OCI-LY1 (cell line): ENCODE data around the gene KMO.

ENCODE experiments used
- H2AFZ ChIP-seq: fragments of 200-600 bp; sonication (generic), shearing (Covaris generic); 2 replicates; pipeline ENCODE4 v1.6.0; 2014; ENCODE audit warnings: antibody characterized with exemption, mild to moderate bottlenecking, low read length
- H3F3A ChIP-seq: fragments of 200-600 bp; sonication (generic), shearing (Covaris generic); 2 replicates; pipeline ENCODE4 v1.6.0; 2014; ENCODE audit warnings: mild to moderate bottlenecking, antibody characterized with exemption, low read length, moderate library complexity; ENCODE audit not compliant: insufficient read depth
- H3K27ac ChIP-seq: fragments of 200-600 bp; sonication (generic); 2 replicates; pipeline ENCODE4 v1.5.1; 2014; ENCODE audit warnings: low read length, mixed run types, mild to moderate bottlenecking, low read depth; ENCODE audit not compliant: poor library complexity, severe bottlenecking
- H3K27me3 ChIP-seq: fragments of 200-600 bp; sonication (generic); 2 replicates; pipeline ENCODE4 v1.6.0; 2014; ENCODE audit warnings: antibody characterized with exemption, mild to moderate bottlenecking, low read length, moderate library complexity; ENCODE audit not compliant: insufficient read depth
- H3K36me3 ChIP-seq: fragments of 200-600 bp; sonication (generic); 2 replicates; pipeline ENCODE4 v1.6.1; 2014; ENCODE audit warnings: mild to moderate bottlenecking, antibody characterized with exemption, low read length, moderate library complexity, mixed read lengths; ENCODE audit not compliant: insufficient read depth
- H3K4me1 ChIP-seq: fragments of 200-600 bp; sonication (generic); 2 replicates; pipeline ENCODE4 v1.5.1; 2014; ENCODE audit warnings: mild to moderate bottlenecking, low read length, moderate library complexity; ENCODE audit not compliant: insufficient read depth, severe bottlenecking
- H3K4me2 ChIP-seq: fragments of 200-600 bp; sonication (generic), shearing (Covaris generic); 2 replicates; pipeline ENCODE4 v1.6.1; 2014; ENCODE audit warnings: low read length
- H3K4me3 ChIP-seq: fragments of 200-600 bp; sonication (generic); 2 replicates; pipeline ENCODE4 v1.5.1; 2014; ENCODE audit warnings: low read length, low read depth, mild to moderate bottlenecking, mixed read lengths; ENCODE audit not compliant: poor library complexity, severe bottlenecking
- H3K79me2 ChIP-seq: fragments of 200-600 bp; shearing (Covaris generic); 2 replicates; pipeline ENCODE4 v1.6.1; 2016; ENCODE audit warnings: mixed run types, low read length, mixed read lengths; ENCODE audit not compliant: insufficient read depth
- H3K9ac ChIP-seq: fragments of 200-600 bp; sonication (generic), shearing (Covaris generic); 2 replicates; pipeline ENCODE4 v1.6.1; 2014; ENCODE audit warnings: mild to moderate bottlenecking, low read length, mixed read lengths
- H3K9me2 ChIP-seq: fragments of 200-600 bp; sonication (generic), shearing (Covaris generic); 2 replicates; pipeline ENCODE4 v1.6.1; 2014; ENCODE audit warnings: low read depth, mild to moderate bottlenecking, low read length, mixed read lengths
- H3K9me3 ChIP-seq: fragments of 200-600 bp; shearing (Covaris generic); 2 replicates; pipeline ENCODE4 v1.6.1; 2014; ENCODE audit warnings: low read length, mixed read lengths
- H4K20me1 ChIP-seq: fragments of 200-600 bp; sonication (generic), shearing (Covaris generic); 2 replicates; pipeline ENCODE4 v1.6.0; 2016; ENCODE audit warnings: mild to moderate bottlenecking, low read length; ENCODE audit not compliant: insufficient read depth
- CTCF ChIP-seq: fragments of 200-600 bp; sonication (generic), shearing (Covaris generic); IDR thresholded peaks from 2 replicates; pipeline ENCODE4 v1.5.1; 2017; ENCODE audit warnings: mild to moderate bottlenecking, antibody characterized with exemption, low read length, moderate library complexity, mixed read lengths
- EZH2 ChIP-seq: fragments of 200-600 bp; sonication (generic), shearing (Covaris generic); IDR thresholded peaks from 2 replicates; pipeline ENCODE4 v1.8.0; 2017; ENCODE audit warnings: borderline replicate concordance, mixed run types, mild to moderate bottlenecking, antibody characterized with exemption, low read length, moderate library complexity, mixed read lengths

Gene KMO

DNA sequence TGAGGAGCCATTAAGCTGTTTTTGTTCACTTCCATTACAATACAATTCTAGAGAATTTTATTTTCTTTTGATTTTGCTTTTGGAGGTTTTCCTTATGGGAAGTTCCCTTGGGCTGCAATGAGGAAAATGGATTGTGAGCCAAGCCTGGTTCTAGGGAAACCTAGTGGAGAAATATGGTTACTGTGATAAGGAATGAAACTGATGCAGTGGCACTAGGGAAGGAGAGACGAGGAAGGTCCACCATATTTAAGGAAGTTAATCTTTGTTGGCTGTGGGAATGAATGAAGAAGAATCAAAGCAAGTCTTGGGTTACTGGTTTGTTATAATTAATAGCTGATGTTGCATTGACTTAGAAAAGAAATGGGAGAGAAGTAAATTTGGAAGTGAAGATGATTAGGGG is 79.6 kb downstream of the KMO start:
- no peaks in the 10 kb centered on the region for H3F3A ChIP-seq
- no peak overlapping the region for H2AFZ ChIP-seq
- H3K4me2 ChIP-seq: no peak overlapping the region
- no peak overlapping the region for H3K4me3 ChIP-seq
- no peaks in the 10 kb centered on the region for H3K4me1 ChIP-seq
- H4K20me1 ChIP-seq: no peaks in the 10 kb centered on the region
- no peaks in the 10 kb centered on the region for H3K9me2 ChIP-seq
- no peaks in the 10 kb centered on the region for H3K27me3 ChIP-seq
- H3K27ac ChIP-seq: no peak overlapping the region
- no peaks in the 10 kb centered on the region for H3K9me3 ChIP-seq
- no peak for TF ChIP-seq CTCF
- TF ChIP-seq EZH2: no peak
- H3K79me2 ChIP-seq: no peaks in the 10 kb centered on the region
- no peaks in the 10 kb centered on the region for H3K36me3 ChIP-seq
- no peak overlapping the region for H3K9ac ChIP-seq

- Histone ChIP-seq H3K4me3 (no peak overlapping the region), H4K20me1 (no peaks in the 10 kb centered on the region), H3K9ac (no peak overlapping the region), H3K79me2 (no peaks in the 10 kb centered on the region), H2AFZ (no peak overlapping the region), H3K9me3 (no peaks in the 10 kb centered on the region), H3K36me3 (no peaks in the 10 kb centered on the region), H3K4me1 (no peaks in the 10 kb centered on the region), H3K27ac (no peak overlapping the region), H3K27me3 (no peaks in the 10 kb centered on the region), H3K4me2 (no peak overlapping the region), H3K9me2 (no peaks in the 10 kb centered on the region), H3F3A (no peaks in the 10 kb centered on the region)
- no peak for TF ChIP-seq CTCF
- TF ChIP-seq EZH2: no peak
Observed at GRCh38 chr1:241612533-241613477, 80.6 kb downstream of the KMO start.

DNA sequence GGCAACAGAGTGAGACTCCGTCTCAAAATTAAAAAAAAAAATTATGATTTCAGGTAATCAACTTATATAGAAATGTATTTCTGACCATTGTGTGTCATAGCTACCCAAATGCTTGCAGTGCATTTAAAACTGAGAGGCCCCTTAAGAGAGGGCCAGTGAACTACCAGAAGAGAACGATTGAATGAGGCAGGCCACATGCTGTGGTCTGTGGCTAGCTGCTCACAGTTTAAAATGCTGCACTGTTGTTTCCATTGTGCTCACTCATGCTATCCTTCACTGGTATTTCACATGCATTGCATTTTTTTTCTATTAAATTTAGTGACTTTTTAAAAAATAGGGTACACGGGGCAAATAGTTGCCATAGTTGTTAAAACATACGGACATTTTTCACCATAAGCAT is 82.0 kb downstream of the KMO start:
- no peaks in the 10 kb centered on the region for H3K4me1 ChIP-seq
- H2AFZ ChIP-seq: no peak overlapping the region
- no peaks in the 10 kb centered on the region for H3K9me3 ChIP-seq
- no peak overlapping the region for H3K4me3 ChIP-seq
- no peaks in the 10 kb centered on the region for H3K79me2 ChIP-seq
- no peaks in the 10 kb centered on the region for H3K9me2 ChIP-seq
- H3F3A ChIP-seq: no peaks in the 10 kb centered on the region
- no peak overlapping the region for H3K9ac ChIP-seq
- no peaks in the 10 kb centered on the region for H3K36me3 ChIP-seq
- H4K20me1 ChIP-seq: no peaks in the 10 kb centered on the region
- no peak overlapping the region for H3K4me2 ChIP-seq
- no peaks in the 10 kb centered on the region for H3K27me3 ChIP-seq
- no peak overlapping the region for H3K27ac ChIP-seq
- TF ChIP-seq EZH2 (no peak), CTCF (no peak)
